ENCODE measurements around the gene PCSK9. TPM values are rescaled to one million over a fixed set of nuclear protein-coding genes. Genes with fewer than 3 reads are reported as not detected.
"Not testable (repeated sequence)": the region's sequence is repeated elsewhere in the genome, so short reads cannot be mapped to it uniquely, and the experiment has no call there.

Gene PCSK9
- total and polyA plus RNA-seq, 2 experiments from 2014 or later, result 1.3 TPM; not detected in 1

DNA sequence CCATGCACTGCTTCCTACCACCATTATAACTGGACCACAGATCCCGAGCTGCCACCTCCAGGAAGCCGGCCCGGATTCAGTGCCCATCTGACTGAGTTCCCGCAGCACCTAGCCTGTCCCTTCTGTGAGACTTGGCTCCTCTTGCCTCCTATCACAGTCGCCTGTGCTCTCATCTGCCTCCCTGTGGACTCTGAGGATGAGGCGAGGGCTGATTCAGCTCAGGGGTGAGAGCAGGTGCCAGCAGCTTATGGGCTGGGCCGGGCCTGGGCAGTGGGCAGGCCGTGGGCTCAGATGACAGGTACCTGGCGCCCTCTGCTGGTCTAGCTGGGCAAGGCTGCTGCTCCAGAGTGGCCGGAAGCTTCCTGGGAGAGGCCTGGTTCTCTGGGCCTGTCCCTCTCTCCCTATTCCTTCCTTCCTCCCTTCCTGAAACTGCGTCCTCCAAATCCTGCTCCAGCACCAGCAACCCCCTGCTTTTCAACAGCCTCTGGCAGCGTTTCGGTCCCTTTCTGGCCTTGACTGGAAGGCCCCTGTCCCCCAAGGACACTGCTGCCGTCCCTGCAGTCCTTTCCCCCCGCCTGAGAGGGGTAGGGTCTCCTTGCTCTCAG is 17.3 kb upstream of the PCSK9 start:
- Histone ChIP-seq H3K4me3 (no peak overlapping the region), H3K36me3 (no peaks in the 10 kb centered on the region), H3K9me3 (ENCODE audit: low read depth) (no peaks in the 10 kb centered on the region), H3K27ac (peak overlapping the region; percentile 38), H3K4me1 (ENCODE audit: low read depth) (no peaks in the 10 kb centered on the region), H3K27me3 (no peaks in the 10 kb centered on the region)
- DNase-seq (ENCODE audit: low read depth in 1 of 2, low spot score in 1 of 2), result peak; percentile 91
- TF ChIP-seq, protein P1, sequence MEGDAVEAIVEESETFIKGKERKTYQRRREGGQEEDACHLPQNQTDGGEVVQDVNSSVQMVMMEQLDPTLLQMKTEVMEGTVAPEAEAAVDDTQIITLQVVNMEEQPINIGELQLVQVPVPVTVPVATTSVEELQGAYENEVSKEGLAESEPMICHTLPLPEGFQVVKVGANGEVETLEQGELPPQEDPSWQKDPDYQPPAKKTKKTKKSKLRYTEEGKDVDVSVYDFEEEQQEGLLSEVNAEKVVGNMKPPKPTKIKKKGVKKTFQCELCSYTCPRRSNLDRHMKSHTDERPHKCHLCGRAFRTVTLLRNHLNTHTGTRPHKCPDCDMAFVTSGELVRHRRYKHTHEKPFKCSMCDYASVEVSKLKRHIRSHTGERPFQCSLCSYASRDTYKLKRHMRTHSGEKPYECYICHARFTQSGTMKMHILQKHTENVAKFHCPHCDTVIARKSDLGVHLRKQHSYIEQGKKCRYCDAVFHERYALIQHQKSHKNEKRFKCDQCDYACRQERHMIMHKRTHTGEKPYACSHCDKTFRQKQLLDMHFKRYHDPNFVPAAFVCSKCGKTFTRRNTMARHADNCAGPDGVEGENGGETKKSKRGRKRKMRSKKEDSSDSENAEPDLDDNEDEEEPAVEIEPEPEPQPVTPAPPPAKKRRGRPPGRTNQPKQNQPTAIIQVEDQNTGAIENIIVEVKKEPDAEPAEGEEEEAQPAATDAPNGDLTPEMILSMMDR (IDR thresholded peaks at IDR 0.05; ENCODE audit: low read depth, low read length), result peak; percentile 96

DNA sequence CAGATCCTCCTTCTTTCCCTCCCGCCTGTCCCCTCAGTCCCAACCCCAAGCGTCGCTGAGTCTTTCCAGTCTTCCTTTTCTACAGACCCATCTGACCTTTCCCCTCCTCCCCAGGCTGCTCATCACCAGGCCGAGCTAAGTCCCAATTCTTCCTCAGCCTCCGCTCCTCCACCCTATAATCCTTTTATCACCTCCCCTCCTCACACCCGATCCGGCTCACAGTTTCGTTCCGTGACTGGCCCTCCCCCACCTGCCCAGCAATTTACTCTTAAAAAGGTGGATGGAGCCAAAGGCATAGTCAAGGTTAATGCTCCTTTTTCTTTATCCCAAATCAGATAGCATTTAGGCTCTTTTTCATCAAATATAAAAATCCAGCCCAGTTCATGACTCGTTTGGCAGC is 15.2 kb upstream of the PCSK9 start:
- H3K27ac ChIP-seq; H3K9me3 ChIP-seq (ENCODE audit: low read depth); H3K4me3 ChIP-seq; H3K4me1 ChIP-seq (ENCODE audit: low read depth); DNase-seq (ENCODE audit: low read depth in 1 of 2, low spot score in 1 of 2); H3K27me3 ChIP-seq; H3K36me3 ChIP-seq: not testable (repeated sequence)

DNA sequence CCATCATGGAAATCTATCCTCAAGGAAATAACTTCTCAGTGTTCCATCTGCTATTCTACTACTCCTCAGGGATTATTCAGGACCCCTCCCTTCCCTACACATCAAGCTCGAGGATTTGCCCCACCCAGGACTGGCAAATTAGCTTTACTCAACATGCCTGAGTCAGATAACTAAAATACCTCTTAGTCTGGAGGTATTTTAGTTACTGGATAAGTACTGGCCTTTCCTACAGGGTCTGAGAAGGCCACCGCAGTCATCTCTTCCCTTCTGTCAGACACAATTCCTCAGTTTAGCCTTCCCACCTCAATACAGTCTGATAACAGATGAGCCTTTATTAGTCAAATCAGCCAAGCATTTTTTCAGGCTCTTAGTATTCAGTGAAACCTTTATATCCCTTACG is 12.7 kb upstream of the PCSK9 start:
- not testable (repeated sequence) for DNase-seq (ENCODE audit: low read depth in 1 of 2, low spot score in 1 of 2); H3K9me3 ChIP-seq (ENCODE audit: low read depth); H3K4me1 ChIP-seq (ENCODE audit: low read depth); H3K27me3 ChIP-seq; H3K4me3 ChIP-seq; H3K27ac ChIP-seq; H3K36me3 ChIP-seq

DNA sequence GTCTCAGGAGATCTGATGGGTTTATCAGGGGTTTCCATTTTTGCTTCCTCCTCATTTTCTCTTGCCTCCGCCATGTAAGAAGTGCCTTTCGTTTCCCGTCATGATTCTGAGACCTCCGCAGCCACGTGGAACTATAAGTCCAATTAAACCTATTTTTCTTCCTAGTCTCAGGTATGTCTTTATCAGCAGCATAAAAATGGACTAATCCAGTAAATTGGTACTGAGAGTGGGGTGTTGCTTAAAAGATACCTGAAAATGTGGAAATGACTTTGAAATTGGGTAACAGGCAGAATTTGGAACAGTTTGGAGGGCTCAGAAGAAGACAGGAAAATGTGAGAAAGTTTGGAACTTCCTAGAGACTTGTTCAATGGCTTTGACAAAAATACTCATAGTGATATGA is 8.2 kb upstream of the PCSK9 start:
- DNase-seq (ENCODE audit: low read depth in 1 of 2, low spot score in 1 of 2); H3K27ac ChIP-seq; H3K27me3 ChIP-seq; H3K4me1 ChIP-seq (ENCODE audit: low read depth); H3K36me3 ChIP-seq; H3K9me3 ChIP-seq (ENCODE audit: low read depth); H3K4me3 ChIP-seq: not testable (repeated sequence)

DNA sequence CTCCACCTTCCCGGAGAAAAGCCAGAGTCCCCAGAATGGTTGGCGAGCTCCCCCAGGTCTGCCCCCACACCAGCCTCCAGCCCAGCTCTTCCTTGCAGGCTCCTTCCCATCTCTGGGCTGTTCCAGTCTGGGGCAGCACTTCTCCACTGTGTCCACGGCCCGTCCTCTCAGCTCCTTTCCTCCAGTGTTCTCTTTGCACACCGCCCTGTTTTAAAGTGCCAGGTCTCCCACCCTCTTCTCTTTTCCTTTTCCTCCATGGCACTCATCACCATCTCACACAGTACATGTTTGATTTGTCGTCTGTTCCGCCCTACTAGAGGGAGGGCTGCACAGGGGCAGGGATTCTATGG is 6.1 kb upstream of the PCSK9 start:
- Histone ChIP-seq H3K27me3 (peaks cover 12% of the 10 kb centered on the region), H3K36me3 (no peaks in the 10 kb centered on the region), H3K4me3 (no peak overlapping the region), H3K27ac (no peak overlapping the region), H3K9me3 (ENCODE audit: low read depth) (no peaks in the 10 kb centered on the region), H3K4me1 (ENCODE audit: low read depth) (no peaks in the 10 kb centered on the region)
- DNase-seq (ENCODE audit: low read depth in 1 of 2, low spot score in 1 of 2), result no peak
- TF ChIP-seq, protein P1 (IDR thresholded peaks at IDR 0.05; ENCODE audit: low read depth, low read length), result no peak

DNA sequence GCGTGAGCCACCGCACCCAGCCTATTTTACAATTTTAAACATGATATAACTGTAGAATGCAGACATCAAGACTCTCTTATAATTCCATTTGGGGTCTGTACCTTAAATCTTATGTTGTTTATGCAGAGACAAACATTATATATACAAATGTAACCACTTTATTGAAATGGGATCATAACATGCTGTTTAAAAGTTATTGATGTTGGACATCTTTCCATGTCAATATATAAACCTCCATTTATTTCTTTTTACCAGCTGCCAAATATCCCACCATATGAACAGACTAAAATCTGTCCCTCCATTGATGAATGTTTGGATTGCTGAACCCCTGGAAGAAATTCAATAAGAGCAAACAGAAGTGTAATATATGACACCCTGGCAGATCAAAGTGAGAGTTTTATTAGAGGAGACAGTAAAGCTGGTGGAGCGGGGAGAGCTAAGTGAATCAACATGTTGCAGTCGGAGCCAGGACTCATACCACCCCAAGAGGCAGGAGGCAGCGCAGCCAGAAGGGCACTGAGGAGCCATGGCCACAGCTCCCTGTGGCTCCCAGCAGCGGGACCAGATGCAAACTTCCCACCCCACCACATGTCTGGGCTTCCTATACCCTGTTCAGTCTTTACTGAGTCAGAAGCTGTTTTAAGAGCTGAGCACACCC is 4.7 kb upstream of the PCSK9 start:
- TF ChIP-seq, protein P1 (IDR thresholded peaks at IDR 0.05; ENCODE audit: low read depth, low read length), result no peak
- no peak for DNase-seq (ENCODE audit: low read depth in 1 of 2, low spot score in 1 of 2)
- H3K4me1 ChIP-seq (ENCODE audit: low read depth), result no peaks in the 10 kb centered on the region

DNA sequence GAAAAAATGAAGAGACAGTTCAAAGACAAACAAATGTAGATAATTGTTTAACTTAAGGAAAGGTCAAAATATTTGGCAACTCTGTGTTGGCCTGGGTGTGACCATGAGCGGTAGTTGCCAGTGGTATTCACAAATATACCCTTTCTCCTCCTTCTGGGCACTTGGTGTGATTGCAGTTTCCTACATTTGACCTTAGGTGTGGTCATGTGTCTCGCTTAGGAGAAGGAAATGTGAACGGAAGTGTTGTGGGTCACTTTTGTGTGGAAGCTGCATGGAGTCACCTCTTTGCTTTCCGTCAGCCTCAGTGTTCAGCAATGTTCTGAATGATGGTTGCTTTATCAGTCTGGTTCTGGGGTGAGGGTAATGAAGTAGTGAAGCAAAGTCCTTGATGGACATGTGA is 3.4 kb upstream of the PCSK9 start:
- no peak for DNase-seq (ENCODE audit: low read depth in 1 of 2, low spot score in 1 of 2)
- Histone ChIP-seq H3K4me1 (ENCODE audit: low read depth) (no peaks in the 10 kb centered on the region), H3K36me3 (no peaks in the 10 kb centered on the region), H3K9me3 (ENCODE audit: low read depth) (no peaks in the 10 kb centered on the region), H3K27me3 (peaks cover 39% of the 10 kb centered on the region), H3K27ac (no peak overlapping the region), H3K4me3 (no peak overlapping the region)
- TF ChIP-seq, protein P1 (IDR thresholded peaks at IDR 0.05; ENCODE audit: low read depth, low read length), result no peak

More for the DNA sequence above, 4.7 kb upstream of the PCSK9 start:
- H3K36me3 ChIP-seq, result no peaks in the 10 kb centered on the region
- H3K4me3 ChIP-seq, result no peak overlapping the region
- H3K27me3 ChIP-seq, result peaks cover 26% of the 10 kb centered on the region
- no peaks in the 10 kb centered on the region for H3K9me3 ChIP-seq (ENCODE audit: low read depth)
- no peak overlapping the region for H3K27ac ChIP-seq

Data from cardiac muscle cell (in vitro differentiated cells and primary cell).